PC-3 (cell line): ENCODE data around the gene PLA2G12A. TPM values are rescaled to one million over a fixed set of nuclear protein-coding genes. Genes with fewer than 3 reads are reported as not detected.

Experiments used
- ATAC-seq: fragments of 200-7000 bp; cut with Tn5 transposase; 2 replicates; pipeline ENCODE4 v1.9.1; 2020; ENCODE audit warnings: mild to moderate bottlenecking, moderate library complexity
- BruUV-seq: library from RNA; stranded (reverse); fragments of 400-500 nt; replicated peaks from 2 replicates; lab custom pipeline; 2021; lab: Mats Ljungman, UMichigan
- CTCF ChIA-PET: fragments of 300-600 bp; sonication (Branson Sonifier 250); formaldehyde crosslinking; loops from one replicate; lab custom pipeline; 2022; ENCODE audit warnings: antibody characterized with exemption; lab: Charles Lee
- POLR2A ChIA-PET: fragments of 300-600 bp; sonication (Branson Sonifier 250); formaldehyde crosslinking; loops from one replicate; lab custom pipeline; 2022; ENCODE audit warnings: antibody characterized with exemption; ENCODE audit not compliant: unreplicated experiment; lab: Charles Lee
- DNase-seq: peaks from one replicate; pipeline ENCODE4 v3.0.0-alpha.2; 2015
- H2AFZ ChIP-seq: fragments of 300-600 bp; sonication (generic); 2 replicates; pipeline ENCODE4 v1.6.0; 2016; ENCODE audit warnings: antibody characterized with exemption, low read length
- H3F3A ChIP-seq: fragments of 300-600 bp; sonication (generic); one replicate; pipeline ENCODE4 v1.6.0; 2017; ENCODE audit warnings: antibody characterized with exemption, low read length, control low read depth, mild to moderate bottlenecking; ENCODE audit not compliant: unreplicated experiment
- H3K27ac ChIP-seq: fragments of 300-600 bp; sonication (generic); 2 replicates; pipeline ENCODE4 v1.5.1; 2016; ENCODE audit warnings: mild to moderate bottlenecking, low read length
- H3K27me3 ChIP-seq: fragments of 300-600 bp; sonication (generic); 2 replicates; pipeline ENCODE4 v1.6.1; 2016; ENCODE audit warnings: low read length, mixed read lengths
- H3K36me3 ChIP-seq: fragments of 300-600 bp; sonication (generic); 2 replicates; pipeline ENCODE4 v1.6.1; 2016; ENCODE audit warnings: low read depth, mixed run types, low read length, mixed read lengths
- H3K4me1 ChIP-seq: fragments of 300-600 bp; sonication (generic); 2 replicates; pipeline ENCODE4 v1.5.1; 2016; ENCODE audit warnings: low read length; ENCODE audit not compliant: insufficient read depth
- H3K4me2 ChIP-seq: fragments of 300-600 bp; sonication (generic); 2 replicates; pipeline ENCODE4 v1.6.0; 2016; ENCODE audit warnings: low read length
- H3K4me3 ChIP-seq: fragments of 300-600 bp; sonication (generic); 2 replicates; pipeline ENCODE4 v1.5.1; 2016; ENCODE audit warnings: mild to moderate bottlenecking, low read length, mixed read lengths
- H3K79me2 ChIP-seq: fragments of 300-600 bp; sonication (generic); 2 replicates; pipeline ENCODE4 v1.6.1; 2017; ENCODE audit warnings: low read length, mixed read lengths
- H3K9ac ChIP-seq: fragments of 300-600 bp; sonication (generic); 2 replicates; pipeline ENCODE4 v1.6.0; 2016; ENCODE audit warnings: mild to moderate bottlenecking, low read length
- H3K9me2 ChIP-seq: fragments of 300-600 bp; sonication (generic); replicated peaks from 2 replicates; pipeline ENCODE4 v1.6.1; 2016; ENCODE audit warnings: mixed run types, low read length, mixed read lengths
- H3K9me3 ChIP-seq: fragments of 300-600 bp; sonication (generic); 2 replicates; pipeline ENCODE4 v1.6.1; 2016; ENCODE audit warnings: low read length, mixed read lengths
- H4K20me1 ChIP-seq: fragments of 300-600 bp; sonication (generic); 2 replicates; pipeline ENCODE4 v1.6.1; 2016; ENCODE audit warnings: low read length, mixed read lengths
- CTCF ChIP-seq: fragments of 300-600 bp; sonication (generic); conservative IDR thresholded peaks from 2 replicates; pipeline ENCODE4 v1.5.1; 2017; ENCODE audit warnings: antibody characterized with exemption, low read depth, mild to moderate bottlenecking, low read length
- EZH2 ChIP-seq: fragments of 300-600 bp; sonication (generic); IDR thresholded peaks from one replicate; pipeline ENCODE4 v1.6.1; 2017; ENCODE audit warnings: antibody characterized with exemption, mild to moderate bottlenecking, low read length; ENCODE audit not compliant: unreplicated experiment
- EZH2phosphoT487 ChIP-seq: fragments of 300-600 bp; sonication (generic); IDR thresholded peaks from 2 replicates; pipeline ENCODE4 v1.6.1; 2018; ENCODE audit warnings: mild to moderate bottlenecking, antibody characterized with exemption, low read length, borderline replicate concordance
- intact Hi-C: fragments of 100-400 bp; cut with micrococcal nuclease; formaldehyde crosslinking; loops from 2 replicates; pipeline ENCODE4 v1.9.0; 2023
- total RNA-seq: library from RNA; depleted of rRNA; stranded (reverse); fragments of >200 nt; gene quantifications from 2 replicates; pipeline ENCODE4 v1.2.3, GENCODE V29; 2014

PLA2G12A gene
- total RNA-seq, 1 experiment from 2014 or later = 51.6 TPM

GRCh38 chr4:109690690-109691410 is 39.0 kb downstream of the PLA2G12A start:
- TF ChIP-seq EZH2 (no peak), CTCF (no peak), EZH2phosphoT487 (no peak)
- BruUV-seq = no TSS peak
- Histone ChIP-seq H2AFZ (no peak overlapping the region), H3K27me3 (no peaks in the 10 kb centered on the region), H3K79me2 (no peaks in the 10 kb centered on the region), H3K9ac (no peak overlapping the region), H3K36me3 (peaks cover 18% of the 10 kb centered on the region), H3K9me3 (no peaks in the 10 kb centered on the region), H3K4me3 (no peak overlapping the region), H3K27ac (no peak overlapping the region), H3K9me2 (no peaks in the 10 kb centered on the region), H3K4me2 (no peak overlapping the region), H3K4me1 (no peaks in the 10 kb centered on the region), H4K20me1 (no peaks in the 10 kb centered on the region), H3F3A (no peaks in the 10 kb centered on the region)
- DNase-seq (no peak), ATAC-seq (no peak)
- intact Hi-C loops = no loop called here
- ChIA-PET POLR2A (interaction anchor here (0.5 kb wide), 1 partner anchor 8 kb away, joined by 4 read pairs; no protein-coding TSS in a partner anchor), CTCF (no interaction called here)

DNA sequence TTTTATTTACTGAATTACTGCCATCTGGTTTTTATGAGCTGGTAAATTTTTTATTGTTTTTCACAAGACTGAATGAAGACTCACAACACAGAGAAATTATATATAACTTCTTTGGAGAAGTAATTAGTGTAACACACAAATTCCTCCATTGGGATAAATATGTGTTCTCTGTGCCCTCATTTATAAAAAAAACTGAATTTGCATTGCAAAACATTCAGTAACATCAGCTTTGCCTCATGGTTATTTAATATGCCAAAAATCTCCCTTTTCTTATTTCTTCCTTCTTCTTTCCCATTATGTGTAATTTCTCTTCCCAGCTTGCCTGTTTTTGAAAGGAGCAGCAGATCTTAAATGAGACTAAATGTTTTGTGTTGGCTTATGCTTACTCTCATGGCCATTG is 45.1 kb downstream of the PLA2G12A start:
- Histone ChIP-seq H4K20me1 (no peaks in the 10 kb centered on the region), H3K9ac (no peak overlapping the region), H3K27me3 (no peaks in the 10 kb centered on the region), H3K9me2 (no peaks in the 10 kb centered on the region), H3K4me2 (no peak overlapping the region), H3K4me3 (no peak overlapping the region), H3K9me3 (no peaks in the 10 kb centered on the region), H2AFZ (no peak overlapping the region), H3K36me3 (peaks cover 13% of the 10 kb centered on the region; the same call in 1 of the 2 replicates), H3K79me2 (no peaks in the 10 kb centered on the region), H3K4me1 (no peaks in the 10 kb centered on the region), H3K27ac (no peak overlapping the region), H3F3A (no peaks in the 10 kb centered on the region)
- BruUV-seq = no TSS peak
- DNase-seq = no peak
- TF ChIP-seq CTCF = no peak
- POLR2A ChIA-PET = no interaction called here
- CTCF ChIA-PET = no interaction called here
- 0 out of 2 replicates have a peak, but pooled peaks have one; percentile 18 for ATAC-seq
- intact Hi-C loops = loop anchor here (2.0 kb wide), 1 partner anchor 18 kb away; the partner anchor contains the start of gene CASP6

DNA sequence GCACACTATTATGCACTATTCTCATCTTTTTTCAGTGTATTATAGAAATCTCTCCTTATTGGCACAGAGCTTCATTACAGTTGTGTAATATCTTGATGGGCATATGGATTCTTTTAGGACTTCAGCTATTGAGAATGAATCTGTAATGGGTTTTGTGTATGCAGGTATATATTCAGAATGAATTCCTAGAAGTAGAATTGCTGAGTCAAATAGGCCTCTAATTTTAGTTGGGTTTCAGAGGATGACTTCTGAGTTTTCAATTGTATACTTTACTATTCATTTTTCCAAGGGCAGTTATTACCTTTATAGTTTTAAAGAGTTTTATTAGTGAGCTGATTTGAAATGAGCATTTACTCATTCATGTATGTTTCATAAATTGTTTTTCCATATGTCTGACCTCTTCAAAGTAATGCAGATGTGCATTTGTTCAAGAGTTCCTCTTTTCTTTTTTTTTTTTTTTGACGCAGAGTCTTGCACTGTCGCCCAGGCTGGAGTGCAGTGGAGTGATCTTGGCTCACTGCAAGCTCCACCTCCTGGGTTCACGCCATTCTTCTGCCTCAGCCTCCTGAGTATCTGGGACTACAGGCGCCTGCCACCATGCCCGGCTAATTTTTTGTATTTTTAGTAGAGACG is 46.1 kb downstream of the PLA2G12A start:
- Histone ChIP-seq H3K9me3 (no peaks in the 10 kb centered on the region), H3K27me3 (no peaks in the 10 kb centered on the region), H3F3A (no peaks in the 10 kb centered on the region), H3K27ac (no peak overlapping the region), H3K36me3 (peaks cover 13% of the 10 kb centered on the region; the same call in 1 of the 2 replicates), H3K4me3 (no peak overlapping the region), H3K4me2 (no peak overlapping the region), H3K9me2 (no peaks in the 10 kb centered on the region), H2AFZ (no peak overlapping the region), H3K9ac (no peak overlapping the region), H4K20me1 (no peaks in the 10 kb centered on the region), H3K79me2 (no peaks in the 10 kb centered on the region), H3K4me1 (no peaks in the 10 kb centered on the region)
- CTCF ChIA-PET = no interaction called here
- intact Hi-C loops = loop anchor here (2.0 kb wide), 1 partner anchor 19 kb away; the partner anchor contains the start of gene CASP6
- BruUV-seq = no TSS peak
- DNase-seq (no peak), ATAC-seq (no peak)
- POLR2A ChIA-PET = no interaction called here
- TF ChIP-seq CTCF = no peak
- no peak for TF ChIP-seq EZH2
- TF ChIP-seq EZH2phosphoT487 = no peak
